GM21360 (cell line): ENCODE results near the gene ARSI.
"Not testable (repeated sequence)": the region's sequence is repeated elsewhere in the genome, so short reads cannot be mapped to it uniquely, and the experiment has no call there.

Experiments
- ATAC-seq: cut with Tn5 transposase; IDR thresholded peaks from one replicate; pipeline ENCODE4 v1.9.1; 2021; ENCODE audit warnings: mild to moderate bottlenecking, moderate library complexity; ENCODE audit not compliant: unreplicated experiment

Gene ARSI

GRCh38 chr5:150248946-150249345, 53.8 kb downstream of the ARSI start:
- ATAC-seq, result no peak

- ATAC-seq, result not testable (repeated sequence)
Observed at GRCh38 chr5:150248493-150248892, 54.2 kb downstream of the ARSI start.

GRCh38 chr5:150247726-150248125, 55.0 kb downstream of the ARSI start:
- ATAC-seq, result no peak

- no peak for ATAC-seq
Observed at GRCh38 chr5:150246835-150247234, 55.9 kb downstream of the ARSI start.

- ATAC-seq, result no peak
Observed at GRCh38 chr5:150246429-150246828, 56.3 kb downstream of the ARSI start.
